Measurements from ENCODE around the gene RWDD2A. TPM values are rescaled to one million over a fixed set of nuclear protein-coding genes. Genes with fewer than 3 reads are reported as not detected.

The RWDD2A gene
- total RNA-seq, 1 experiment from 2014 or later: 3.1 TPM

Other genes starting within 250 kb of the RWDD2A start
- gene UBE3D, start 127.5 kb upstream of the RWDD2A start, total RNA-seq (2014; rRNA removed; shearing (Covaris generic)): 6.1 and 6.7 TPM in 2 replicates
- gene DOP1A, start 125.7 kb upstream of the RWDD2A start, total RNA-seq (2014; rRNA removed; shearing (Covaris generic)): 5.3 and 11.5 TPM in 2 replicates
- 27.0 and 27.2 TPM in 2 replicates for gene PGM3, start 92 bp upstream of the RWDD2A start, total RNA-seq (2014; rRNA removed; shearing (Covaris generic))
- 8.0 and 9.4 TPM in 2 replicates for gene ME1, start 237.7 kb downstream of the RWDD2A start, total RNA-seq (2014; rRNA removed; shearing (Covaris generic))

All from SK-MEL-5 (cell line).